GM12878 (cell line): ENCODE data around the gene ANKRD40CL.

Experiments used
- CREM ChIP-seq: IDR thresholded peaks from 2 replicates; pipeline ENCODE4 v1.6.1; 2014; ENCODE audit warnings: antibody characterized with exemption, low read depth
- YY1 ChIP-seq: IDR thresholded peaks from 2 replicates; pipeline ENCODE4 v1.6.1; 2011; ENCODE audit warnings: low read depth, mild to moderate bottlenecking, low read length
- TF ChIP-seq, protein P1 (sequence below): fragments of 450-650 bp; IDR thresholded peaks from 2 replicates; pipeline ENCODE4 v1.6.1; 2014; ENCODE audit warnings: mild to moderate bottlenecking
- TF ChIP-seq, protein P2 (sequence below): fragments of 450-650 bp; IDR thresholded peaks from 2 replicates; pipeline ENCODE4 v1.6.1; 2017; ENCODE audit warnings: mild to moderate bottlenecking

DNA sequence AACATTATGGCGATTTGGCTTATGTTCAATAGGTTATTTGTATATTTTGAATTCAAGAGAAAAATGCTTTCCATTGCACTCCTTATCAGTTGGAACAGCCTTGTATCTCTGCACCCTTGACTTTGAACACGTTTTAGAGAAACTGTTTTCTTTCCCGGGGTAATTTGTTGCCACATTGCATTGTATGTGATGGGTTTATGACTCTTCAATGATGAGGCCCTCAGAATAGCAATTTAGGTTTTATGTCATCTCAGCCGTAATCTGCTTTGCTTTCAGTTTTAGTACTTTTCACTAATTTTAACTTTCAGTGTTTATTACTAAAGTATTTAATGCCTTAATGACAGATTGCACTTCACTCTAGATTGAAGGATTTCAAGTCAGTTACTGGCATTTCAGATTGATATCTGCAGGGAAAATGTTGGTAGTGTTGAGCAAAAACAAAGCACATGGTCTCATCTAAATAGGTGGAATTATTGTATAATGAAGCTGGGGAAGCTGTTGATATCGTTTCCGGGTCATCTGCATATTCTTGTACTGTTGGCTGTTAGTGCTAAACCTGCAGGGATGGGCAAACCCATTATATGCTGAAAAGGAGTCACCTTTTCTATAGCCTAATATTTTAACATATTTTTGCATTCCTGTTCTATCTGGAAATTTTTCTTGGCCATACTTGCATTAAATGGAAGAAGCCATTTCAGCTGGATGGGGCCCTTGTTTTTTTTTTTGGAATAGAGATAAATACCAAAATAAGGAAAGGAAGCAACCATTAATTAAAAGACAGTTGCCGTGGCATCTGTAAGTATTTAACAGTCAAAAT is 45.9 kb downstream of the ANKRD40CL start:
- TF ChIP-seq CREM (no peak), YY1 (no peak)
- TF ChIP-seq, protein P1, sequence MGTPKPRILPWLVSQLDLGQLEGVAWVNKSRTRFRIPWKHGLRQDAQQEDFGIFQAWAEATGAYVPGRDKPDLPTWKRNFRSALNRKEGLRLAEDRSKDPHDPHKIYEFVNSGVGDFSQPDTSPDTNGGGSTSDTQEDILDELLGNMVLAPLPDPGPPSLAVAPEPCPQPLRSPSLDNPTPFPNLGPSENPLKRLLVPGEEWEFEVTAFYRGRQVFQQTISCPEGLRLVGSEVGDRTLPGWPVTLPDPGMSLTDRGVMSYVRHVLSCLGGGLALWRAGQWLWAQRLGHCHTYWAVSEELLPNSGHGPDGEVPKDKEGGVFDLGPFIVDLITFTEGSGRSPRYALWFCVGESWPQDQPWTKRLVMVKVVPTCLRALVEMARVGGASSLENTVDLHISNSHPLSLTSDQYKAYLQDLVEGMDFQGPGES = no peak
- TF ChIP-seq, protein P2, sequence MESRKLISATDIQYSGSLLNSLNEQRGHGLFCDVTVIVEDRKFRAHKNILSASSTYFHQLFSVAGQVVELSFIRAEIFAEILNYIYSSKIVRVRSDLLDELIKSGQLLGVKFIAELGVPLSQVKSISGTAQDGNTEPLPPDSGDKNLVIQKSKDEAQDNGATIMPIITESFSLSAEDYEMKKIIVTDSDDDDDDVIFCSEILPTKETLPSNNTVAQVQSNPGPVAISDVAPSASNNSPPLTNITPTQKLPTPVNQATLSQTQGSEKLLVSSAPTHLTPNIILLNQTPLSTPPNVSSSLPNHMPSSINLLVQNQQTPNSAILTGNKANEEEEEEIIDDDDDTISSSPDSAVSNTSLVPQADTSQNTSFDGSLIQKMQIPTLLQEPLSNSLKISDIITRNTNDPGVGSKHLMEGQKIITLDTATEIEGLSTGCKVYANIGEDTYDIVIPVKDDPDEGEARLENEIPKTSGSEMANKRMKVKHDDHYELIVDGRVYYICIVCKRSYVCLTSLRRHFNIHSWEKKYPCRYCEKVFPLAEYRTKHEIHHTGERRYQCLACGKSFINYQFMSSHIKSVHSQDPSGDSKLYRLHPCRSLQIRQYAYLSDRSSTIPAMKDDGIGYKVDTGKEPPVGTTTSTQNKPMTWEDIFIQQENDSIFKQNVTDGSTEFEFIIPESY = no peak
